Keratinocyte (primary cell): ENCODE data around the gene EGFL7. TPM values are rescaled to one million over a fixed set of nuclear protein-coding genes. Genes with fewer than 3 reads are reported as not detected.
"Not testable (repeated sequence)": the region's sequence is repeated elsewhere in the genome, so short reads cannot be mapped to it uniquely, and the experiment has no call there.

ENCODE experiments used
- DNase-seq: peaks from one replicate; pipeline ENCODE4 v3.0.0-alpha.2; 2011; ENCODE audit warnings: low read depth, missing footprints, low spot score
- FAIRE-seq: peaks from 2 replicates; lab custom pipeline; 2011; peaks lifted over from hg19 to GRCh38; lab: Jason Lieb, UNC
- H2AFZ ChIP-seq: 2 replicates; pipeline ENCODE4 v1.6.0; 2012; ENCODE audit warnings: low read length, control low read depth, inconsistent platforms; ENCODE audit not compliant: control insufficient read depth
- H3K27ac ChIP-seq: 2 replicates; pipeline ENCODE4 v1.5.1; 2011; ENCODE audit warnings: low read length; ENCODE audit not compliant: control insufficient read depth, insufficient read depth
- H3K27me3 ChIP-seq: 3 replicates; pipeline ENCODE4 v1.6.0; 2011; ENCODE audit warnings: low read length; ENCODE audit not compliant: control insufficient read depth, insufficient read depth; ENCODE audit errors: extremely low read depth
- H3K36me3 ChIP-seq, 2 experiments: 2 replicates in 1 of 2; 3 replicates in 1 of 2; pipeline ENCODE4 v1.5.1; 2011; ENCODE audit warnings: low read length in 2 of 2, mild to moderate bottlenecking in 1 of 2; ENCODE audit not compliant: control insufficient read depth in 2 of 2, insufficient read depth in 2 of 2; ENCODE audit errors: extremely low read depth in 1 of 2
- H3K4me1 ChIP-seq: 3 replicates; pipeline ENCODE4 v1.5.1; 2011; ENCODE audit warnings: low read length; ENCODE audit not compliant: control insufficient read depth, insufficient read depth; ENCODE audit errors: extremely low read depth
- H3K4me2 ChIP-seq: 3 replicates; pipeline ENCODE4 v1.6.0; 2011; ENCODE audit warnings: low read depth, low read length; ENCODE audit not compliant: control insufficient read depth, insufficient read depth; ENCODE audit errors: extremely low read depth
- H3K4me3 ChIP-seq, 3 experiments: fragments of 200-600 bp in 1 of 3; sonication (generic) in 1 of 3; 2 replicates in 2 of 3; 3 replicates in 1 of 3; pipeline ENCODE4 v1.5.1; 2011 to 2016; ENCODE audit warnings: low read length in 3 of 3, mild to moderate bottlenecking in 3 of 3, control low read depth in 2 of 3, inconsistent platforms in 1 of 3, low read depth in 1 of 3, mixed read lengths in 1 of 3, mixed run types in 1 of 3, moderate library complexity in 1 of 3; ENCODE audit not compliant: control insufficient read depth in 2 of 3, insufficient read depth in 2 of 3; ENCODE audit errors: extremely low read depth in 1 of 3
- H3K79me2 ChIP-seq: 2 replicates; pipeline ENCODE4 v1.6.0; 2012; ENCODE audit warnings: low read length; ENCODE audit not compliant: control insufficient read depth, insufficient read depth
- H3K9ac ChIP-seq: 3 replicates; pipeline ENCODE4 v1.6.0; 2011; ENCODE audit warnings: low read length; ENCODE audit not compliant: control insufficient read depth, insufficient read depth; ENCODE audit errors: extremely low read depth
- H3K9me1 ChIP-seq: 3 replicates; pipeline ENCODE4 v1.6.0; 2011; ENCODE audit warnings: low read length; ENCODE audit not compliant: control insufficient read depth, insufficient read depth; ENCODE audit errors: extremely low read depth
- H3K9me3 ChIP-seq: 2 replicates; pipeline ENCODE4 v1.5.1; 2012; ENCODE audit warnings: low read depth, low read length; ENCODE audit not compliant: control insufficient read depth
- H4K20me1 ChIP-seq: 3 replicates; pipeline ENCODE4 v1.6.0; 2011; ENCODE audit warnings: low read length; ENCODE audit not compliant: control insufficient read depth, insufficient read depth; ENCODE audit errors: extremely low read depth
- CTCF ChIP-seq, 3 experiments: IDR thresholded peaks in 1 of 3; conservative IDR thresholded peaks in 1 of 3; optimal IDR thresholded peaks in 1 of 3; 2 replicates in 2 of 3; 3 replicates in 1 of 3; pipeline versions ENCODE3 to v1.5.1; 2011; ENCODE audit warnings: low read length in 3 of 3, mild to moderate bottlenecking in 3 of 3, moderate library complexity in 2 of 3, control low read depth in 1 of 3, inconsistent platforms in 1 of 3; ENCODE audit not compliant: insufficient read depth in 2 of 3; ENCODE audit errors: extremely low read depth in 1 of 3
- EZH2 ChIP-seq: IDR thresholded peaks from one replicate; pipeline ENCODE4 v1.6.1; 2012; ENCODE audit warnings: inconsistent platforms, mild to moderate bottlenecking, low read length, moderate library complexity
- dilution Hi-C: fragments of 300-500 bp; cut with MboI; formaldehyde crosslinking; loops from one replicate; pipeline ENCODE4 v1.7.0; 2020; ENCODE audit warnings: low sequenced_read_pairs; ENCODE audit not compliant: extremely low pct_ligation_motif_present
- polyA plus RNA-seq, 5 experiments: library from polyadenylated mRNA; depleted of rRNA in 3 of 5; stranded (reverse) in 3 of 5; stranded (forward) in 1 of 5; unstranded in 1 of 5; fragments of >200 nt; gene quantifications; 1 replicate in 1 of 5; 2 replicates in 3 of 5; 3 replicates in 1 of 5; pipeline versions ENCODE4 v1.2.1 to v1.2.3, GENCODE V29; 2011 to 2012; ENCODE audit warnings: missing spikeins in 2 of 5, low read depth in 1 of 5, low replicate concordance in 1 of 5

The EGFL7 gene
- polyA plus RNA-seq, 1 donor (not counting 4 experiments of a cell fraction or from before 2014, with no cell fraction given): 4.2 TPM

GRCh38 chr9:136703276-136703860 is 40.7 kb downstream of the EGFL7 start:
- Histone ChIP-seq H3K4me1 (no peaks in the 10 kb centered on the region), H3K27me3 (peaks cover 18% of the 10 kb centered on the region), H3K36me3 (no peaks in the 10 kb centered on the region), H3K4me3 (no peak overlapping the region), H3K79me2 (no peaks in the 10 kb centered on the region), H3K4me2 (no peak overlapping the region), H2AFZ (no peak overlapping the region), H3K9ac (no peak overlapping the region), H3K9me3 (no peaks in the 10 kb centered on the region), H3K9me1 (no peaks in the 10 kb centered on the region), H4K20me1 (no peaks in the 10 kb centered on the region), H3K27ac (no peak overlapping the region)
- dilution Hi-C loops: no loop called here
- TF ChIP-seq EZH2 (no peak), CTCF (optimal IDR thresholded peaks at IDR 0.05 in 1 of 3, IDR thresholded peaks at IDR 0.05 in 1 of 3, conservative IDR thresholded peaks at IDR 0.05 in 1 of 3; ENCODE audit: extremely low read depth in 1 of 3, insufficient read depth in 2 of 3, low read length in 3 of 3) (no peak)
- FAIRE-seq: no peak
- no peak for DNase-seq

DNA sequence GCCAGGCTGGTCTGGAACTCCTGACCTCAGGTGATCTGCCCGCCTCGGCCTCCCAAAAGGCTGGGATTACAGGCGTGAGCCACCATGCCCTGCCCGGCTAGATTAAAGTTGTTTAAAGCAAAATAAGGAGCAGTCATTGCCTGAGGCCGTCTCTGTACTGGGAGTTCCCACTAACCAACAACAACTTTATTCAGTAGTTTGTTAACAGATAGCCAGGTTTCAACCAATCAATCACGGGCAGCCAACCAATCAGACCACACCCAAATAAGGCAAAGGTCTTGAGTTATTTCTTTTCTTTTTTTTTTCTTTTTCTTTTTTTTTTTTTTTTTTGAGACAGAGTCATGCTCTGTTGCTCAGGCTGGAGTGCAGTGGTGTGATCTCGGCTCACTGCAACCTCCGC is 42.0 kb downstream of the EGFL7 start:
- H3K9me1 ChIP-seq, H4K20me1 ChIP-seq, H3K4me2 ChIP-seq, H3K79me2 ChIP-seq, H3K27ac ChIP-seq, DNase-seq, H3K9me3 ChIP-seq, H3K9ac ChIP-seq, H3K4me3 ChIP-seq, dilution Hi-C loops, H3K4me1 ChIP-seq, FAIRE-seq, H3K36me3 ChIP-seq, H2AFZ ChIP-seq: not testable (repeated sequence)
- peaks cover 18% of the 10 kb centered on the region for H3K27me3 ChIP-seq

DNA sequence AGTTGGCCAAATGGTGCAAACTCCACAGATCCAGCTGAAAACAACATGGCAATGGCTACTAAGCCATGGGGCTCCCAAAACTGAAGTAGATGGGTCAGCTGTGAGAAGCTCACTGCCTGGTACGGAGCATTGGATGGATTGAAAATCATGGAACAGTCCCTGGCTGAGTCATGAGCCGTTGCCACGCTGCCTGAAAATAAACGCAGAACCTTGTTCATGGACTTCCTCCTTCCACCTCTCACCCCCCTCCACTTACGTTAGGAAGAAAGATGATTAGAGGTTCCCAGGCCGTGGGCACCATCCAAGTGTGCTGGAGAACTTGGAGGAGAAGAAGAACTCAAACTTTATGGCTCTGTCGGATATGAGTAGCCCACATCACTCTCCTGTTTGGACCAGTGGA is 42.8 kb downstream of the EGFL7 start:
- Histone ChIP-seq H4K20me1 (no peaks in the 10 kb centered on the region), H3K79me2 (no peaks in the 10 kb centered on the region), H3K36me3 (no peaks in the 10 kb centered on the region), H3K27me3 (peaks cover 18% of the 10 kb centered on the region), H3K4me2 (no peak overlapping the region), H3K9me3 (no peaks in the 10 kb centered on the region), H3K9me1 (no peaks in the 10 kb centered on the region), H3K9ac (no peak overlapping the region), H3K4me1 (no peaks in the 10 kb centered on the region), H3K4me3 (no peak overlapping the region), H2AFZ (no peak overlapping the region), H3K27ac (no peak overlapping the region)
- TF ChIP-seq CTCF (optimal IDR thresholded peaks at IDR 0.05 in 1 of 3, IDR thresholded peaks at IDR 0.05 in 1 of 3, conservative IDR thresholded peaks at IDR 0.05 in 1 of 3; ENCODE audit: extremely low read depth in 1 of 3, insufficient read depth in 2 of 3, low read length in 3 of 3): no peak
- TF ChIP-seq EZH2: no peak
- FAIRE-seq (no peak), DNase-seq (no peak)
- dilution Hi-C loops: no loop called here
